Measurements from ENCODE around the gene ARSJ.

ARSJ gene

DNA sequence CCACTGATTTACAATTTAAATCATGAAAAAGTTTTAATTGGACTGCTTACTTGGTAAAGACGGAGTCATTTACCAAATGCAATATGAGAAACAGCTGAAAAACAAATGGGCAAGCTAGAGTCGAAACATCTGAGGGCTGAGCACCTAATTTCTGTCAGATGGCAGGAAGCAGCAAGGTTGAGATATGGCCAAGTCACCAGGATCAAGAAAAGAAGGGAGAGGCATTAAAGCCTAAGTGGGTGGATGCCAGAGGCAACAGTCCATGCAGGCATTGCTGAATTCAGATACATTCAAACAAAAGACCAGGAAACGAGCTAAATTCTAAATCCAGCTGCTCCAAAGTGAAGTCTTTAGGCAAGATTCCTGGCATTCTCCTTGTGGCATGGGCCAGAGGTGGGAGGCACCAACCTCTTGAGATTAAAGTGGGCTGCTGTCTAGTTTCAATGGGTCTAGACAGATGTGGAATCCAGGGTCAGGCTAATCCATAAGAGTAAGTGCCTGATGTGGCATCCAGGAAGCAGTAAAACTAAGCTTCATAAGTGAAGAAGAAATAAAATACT, 8.0 kb upstream of the ARSJ start:
- peak; percentile 66 for DNase-seq

DNA sequence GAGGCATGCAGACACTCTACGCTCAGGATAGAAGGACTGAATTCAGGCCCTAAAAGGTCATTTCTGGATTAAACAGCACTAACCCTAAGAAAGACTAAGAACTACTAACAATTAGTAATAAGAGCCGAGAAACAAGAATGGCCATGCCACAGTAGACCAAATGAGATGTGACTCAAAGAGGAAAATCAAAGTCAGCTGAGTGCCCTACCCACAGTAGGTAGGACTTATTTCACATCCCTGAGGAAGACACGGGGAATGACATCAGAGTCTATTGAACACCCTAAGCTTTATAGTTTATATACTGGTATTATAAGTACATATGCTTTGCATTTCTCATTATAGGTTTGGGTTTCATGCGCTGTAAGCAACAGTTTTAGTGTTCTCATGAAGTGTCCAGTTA, 2.7 kb upstream of the ARSJ start:
- no peak for DNase-seq

DNA sequence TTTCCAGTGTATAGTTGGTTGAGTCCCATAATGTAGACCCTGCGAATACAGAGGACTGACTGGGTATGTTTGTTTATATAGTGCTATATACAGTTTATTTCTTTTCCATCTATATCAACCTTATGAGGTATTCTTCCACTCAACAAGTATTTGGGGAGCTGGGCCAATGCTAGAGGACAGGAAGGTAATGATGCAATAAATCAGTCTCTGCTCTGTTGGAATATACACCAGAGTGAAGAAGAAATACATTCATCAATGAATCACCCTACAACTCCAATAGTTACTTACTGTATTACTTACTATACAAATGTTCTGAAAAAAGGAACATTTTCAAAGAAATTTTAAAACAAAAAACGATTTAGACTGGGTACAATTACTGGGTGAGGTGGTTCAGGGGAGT, 2.1 kb upstream of the ARSJ start:
- DNase-seq: no peak

DNA sequence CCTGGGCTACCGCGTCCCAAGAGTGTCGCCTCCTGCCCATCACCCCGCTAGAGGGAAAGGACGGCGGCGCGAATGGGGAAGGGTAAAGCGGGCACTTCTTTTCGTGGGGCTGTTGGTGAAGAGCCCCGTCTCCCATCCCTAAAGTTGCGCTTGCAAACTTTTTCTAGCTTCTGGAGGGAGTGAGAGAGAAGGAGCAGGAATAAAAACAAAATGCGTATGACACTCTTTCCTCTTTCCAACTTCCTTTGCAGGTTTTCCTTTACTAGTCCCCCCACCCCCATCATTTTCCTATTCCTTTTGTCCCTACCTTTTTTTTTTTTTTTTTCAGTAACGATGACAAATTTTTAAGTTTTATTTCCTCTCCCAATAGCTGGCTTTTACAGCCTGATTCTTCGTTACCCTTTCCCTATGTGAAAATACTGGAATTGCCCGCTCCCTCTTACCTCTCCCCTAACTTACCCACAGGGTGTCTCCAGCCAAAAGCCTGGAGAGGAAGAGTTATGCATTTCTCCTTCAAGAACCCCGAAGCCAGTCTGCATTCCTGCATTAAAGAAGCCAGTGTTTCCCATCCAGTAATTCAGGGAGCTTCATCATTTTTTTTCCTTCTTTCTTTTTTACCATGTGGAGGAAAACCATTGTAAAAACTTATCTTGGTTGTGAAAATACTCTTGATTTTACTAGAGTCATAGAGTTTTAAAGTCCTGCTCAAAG, 613 bp upstream of the ARSJ start:
- DNase-seq: no peak

DNA sequence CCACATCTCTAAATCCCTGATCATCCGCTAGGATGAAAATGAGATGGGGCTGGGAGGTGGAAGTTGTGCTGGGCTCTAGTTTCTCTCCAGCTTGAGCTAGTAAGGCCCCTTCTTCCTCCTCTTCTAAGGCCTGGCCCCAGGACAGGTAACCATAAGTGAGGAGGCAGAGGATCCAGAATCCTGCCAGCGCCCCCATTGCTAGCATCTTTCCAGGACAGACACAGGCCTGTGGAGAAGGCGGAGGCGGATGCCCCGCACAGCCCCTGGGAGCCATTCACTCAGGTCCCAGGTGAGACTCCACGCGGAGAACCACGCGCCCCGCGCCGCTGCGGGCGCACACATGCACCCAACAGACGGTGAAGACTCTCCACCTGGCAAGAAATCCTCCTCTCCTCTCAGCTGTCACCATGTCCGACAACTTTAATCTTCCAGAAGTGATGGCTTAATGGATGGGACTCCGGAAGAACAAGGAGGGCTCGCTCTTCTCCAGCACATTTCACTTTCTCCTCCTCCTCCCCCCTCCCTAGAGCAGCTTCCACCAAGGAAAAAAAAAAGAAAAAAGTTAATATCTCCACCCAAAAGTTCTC, 793 bp downstream of the ARSJ start:
- DNase-seq: peak; percentile 66

DNA sequence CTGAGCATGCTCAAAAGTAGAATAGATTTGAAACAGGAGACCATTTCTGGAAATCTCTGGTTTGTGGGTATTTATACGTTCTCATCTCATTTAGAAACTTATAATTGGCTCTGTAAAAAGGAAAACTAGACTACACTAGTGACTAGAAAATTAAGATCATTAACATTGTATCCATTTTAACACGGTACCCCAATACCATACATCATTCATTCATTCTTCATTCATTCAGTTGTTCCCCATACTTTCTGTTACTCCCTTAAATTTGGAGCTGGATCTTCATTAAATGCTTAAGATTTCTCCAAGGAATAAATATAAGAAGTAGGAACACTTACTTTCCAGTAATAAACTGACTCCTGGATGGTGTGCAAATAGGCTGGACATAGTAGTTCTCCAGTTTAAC, 1.3 kb downstream of the ARSJ start:
- DNase-seq: no peak

DNA sequence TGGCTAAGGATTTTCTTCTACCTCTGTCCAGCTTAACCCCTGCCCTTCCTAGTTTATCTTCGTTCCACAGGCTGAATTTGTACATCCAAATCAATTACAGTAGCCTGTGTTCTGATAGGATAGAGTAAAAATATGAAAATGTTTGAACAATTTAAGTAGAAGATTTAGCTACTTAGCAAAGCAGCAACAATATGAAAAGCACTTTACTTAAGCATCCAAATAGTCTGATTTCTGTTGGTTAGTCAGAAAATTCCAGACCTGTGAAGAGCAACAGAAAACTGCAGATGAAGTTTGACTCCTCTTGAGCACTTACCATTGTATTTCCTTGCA, 2.0 kb downstream of the ARSJ start:
- DNase-seq: no peak

DNA sequence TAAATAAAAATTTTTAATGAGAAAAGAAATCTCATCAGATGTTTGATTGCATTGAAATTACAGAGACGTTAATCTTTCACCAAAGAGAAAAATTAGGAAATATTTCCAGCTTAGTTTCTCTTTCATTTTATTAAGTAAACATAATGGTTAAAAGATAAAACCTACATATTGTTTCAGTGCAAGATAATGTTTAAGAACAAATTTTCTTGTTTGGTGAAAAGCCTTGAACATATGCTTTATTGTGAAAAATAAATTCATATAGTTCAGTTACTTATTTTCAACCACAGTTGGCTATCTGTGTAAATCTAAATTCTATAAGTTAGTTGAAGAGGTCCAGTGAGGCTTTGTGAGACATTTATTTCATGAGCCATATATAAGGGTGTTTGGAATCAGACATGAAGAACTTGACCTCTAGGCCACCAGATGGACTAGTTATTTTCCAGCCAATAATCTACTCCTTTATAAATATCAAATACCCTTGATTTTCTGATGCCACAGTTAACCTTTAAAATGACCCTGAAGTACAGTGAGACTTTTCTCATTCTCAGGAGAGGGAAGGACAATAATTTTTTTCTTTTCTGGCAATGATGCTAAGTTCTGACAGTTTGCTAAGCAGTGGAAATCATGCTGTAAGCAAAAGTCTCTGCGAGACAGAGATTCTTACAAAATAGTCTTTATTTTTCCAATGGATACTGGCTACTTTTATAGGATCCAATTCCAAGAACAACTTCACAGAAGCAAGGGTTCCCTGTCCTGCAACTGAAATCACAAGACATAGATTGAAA, 2.5 kb downstream of the ARSJ start:
- DNase-seq: no peak

DNA sequence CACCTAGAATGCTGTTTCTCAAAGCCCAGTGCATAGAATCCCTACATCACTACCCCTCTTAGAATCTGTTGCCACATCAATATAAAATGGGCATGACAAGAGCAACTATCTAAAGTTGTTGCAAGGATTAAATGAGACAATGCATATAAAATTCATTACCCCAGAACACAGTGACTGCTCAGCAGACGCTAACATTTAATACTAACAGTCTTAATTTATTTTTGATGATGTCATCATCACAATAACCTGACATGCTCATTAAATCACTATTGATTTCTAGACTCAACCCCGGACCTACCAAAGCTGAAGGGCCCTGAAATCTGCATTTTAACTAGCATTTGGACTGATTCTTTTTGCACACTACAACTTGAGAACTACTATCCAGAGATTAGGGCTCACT, 3.9 kb downstream of the ARSJ start:
- no peak for DNase-seq

DNA sequence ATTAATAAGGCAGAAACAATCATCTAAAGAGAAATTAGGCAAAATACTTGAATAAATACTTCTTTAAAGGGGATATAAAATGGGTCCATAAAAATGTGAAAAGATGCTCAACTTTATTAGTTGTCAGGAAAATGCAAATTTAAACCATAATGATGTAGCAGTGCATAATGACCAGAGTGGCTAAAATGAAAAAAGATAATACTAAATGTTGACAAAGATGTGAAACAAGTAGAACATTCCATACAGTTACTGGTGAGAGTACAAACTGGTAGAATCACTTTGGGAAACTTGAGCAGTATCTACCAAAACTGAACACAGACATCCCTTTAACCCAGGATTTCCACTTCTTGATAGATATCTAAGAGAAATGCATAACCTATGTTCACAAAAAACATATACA, 5.0 kb downstream of the ARSJ start:
- no peak for DNase-seq

DNA sequence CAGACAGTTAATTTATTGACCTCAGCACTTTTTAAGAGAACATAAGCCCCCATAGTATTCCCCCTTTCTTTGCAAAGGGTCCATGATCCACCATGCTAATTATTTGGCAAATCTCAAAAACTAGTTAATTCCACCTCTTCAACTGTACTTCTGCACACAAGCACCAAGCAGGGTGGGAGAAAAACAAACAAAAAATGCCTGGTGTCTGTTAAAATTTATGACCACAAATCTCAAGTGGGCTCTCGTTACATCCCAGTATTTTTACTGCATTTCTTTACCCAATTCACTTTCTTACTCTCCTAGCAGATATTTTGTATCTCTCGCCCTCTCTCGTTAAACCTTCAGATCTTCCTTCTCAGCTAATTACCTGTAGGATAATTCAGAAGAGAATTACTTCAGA, 6.1 kb downstream of the ARSJ start:
- DNase-seq: no peak

DNA sequence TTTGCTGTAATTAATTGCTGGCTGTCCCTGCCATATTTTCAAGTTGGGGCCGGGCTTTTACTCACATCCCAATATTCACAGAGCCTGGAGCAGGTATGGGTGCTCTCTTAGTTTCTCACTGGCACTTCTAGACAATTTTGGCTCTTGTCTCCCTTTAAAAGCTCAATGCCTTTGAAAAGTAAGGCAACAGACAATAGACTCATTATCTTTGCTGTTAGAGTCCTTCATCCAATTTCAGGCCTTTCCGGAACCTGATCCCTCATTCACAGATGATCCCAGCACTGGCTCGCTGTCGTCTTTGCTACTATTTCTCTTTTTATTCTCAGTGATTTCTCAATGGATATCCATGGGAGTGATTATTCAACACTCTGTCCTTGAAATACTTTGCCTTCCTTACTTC, 6.7 kb downstream of the ARSJ start:
- no peak for DNase-seq

DNA sequence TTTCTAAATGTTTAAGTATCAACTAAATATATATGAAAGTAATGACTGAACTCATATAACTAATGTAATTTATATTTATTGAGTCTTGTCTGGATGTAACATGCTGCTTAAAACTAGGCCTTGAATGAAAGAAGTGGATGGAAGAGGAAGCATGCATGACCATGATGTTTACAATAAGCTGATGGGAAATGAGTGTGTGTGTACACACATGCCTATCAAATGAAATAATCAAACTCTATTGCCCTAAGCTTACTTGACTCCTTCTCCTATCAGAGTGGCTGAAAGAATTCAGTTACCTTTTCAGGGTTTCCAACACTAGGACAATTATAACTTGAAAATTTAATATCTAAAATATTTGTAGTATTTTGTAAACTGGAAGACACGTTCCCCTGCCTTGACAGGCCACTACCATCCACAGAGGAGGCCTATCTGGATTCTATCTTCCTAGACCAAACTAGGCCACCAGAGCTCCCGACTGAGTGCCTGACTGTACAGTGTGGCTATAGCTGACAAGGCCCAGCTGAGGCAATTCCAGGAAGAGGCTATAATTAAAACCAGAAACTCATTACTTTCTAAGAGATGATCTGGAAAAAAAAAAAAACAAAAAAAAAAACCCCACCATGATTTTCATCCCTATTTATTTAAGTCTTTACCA, 7.6 kb downstream of the ARSJ start:
- no peak for DNase-seq

DNA sequence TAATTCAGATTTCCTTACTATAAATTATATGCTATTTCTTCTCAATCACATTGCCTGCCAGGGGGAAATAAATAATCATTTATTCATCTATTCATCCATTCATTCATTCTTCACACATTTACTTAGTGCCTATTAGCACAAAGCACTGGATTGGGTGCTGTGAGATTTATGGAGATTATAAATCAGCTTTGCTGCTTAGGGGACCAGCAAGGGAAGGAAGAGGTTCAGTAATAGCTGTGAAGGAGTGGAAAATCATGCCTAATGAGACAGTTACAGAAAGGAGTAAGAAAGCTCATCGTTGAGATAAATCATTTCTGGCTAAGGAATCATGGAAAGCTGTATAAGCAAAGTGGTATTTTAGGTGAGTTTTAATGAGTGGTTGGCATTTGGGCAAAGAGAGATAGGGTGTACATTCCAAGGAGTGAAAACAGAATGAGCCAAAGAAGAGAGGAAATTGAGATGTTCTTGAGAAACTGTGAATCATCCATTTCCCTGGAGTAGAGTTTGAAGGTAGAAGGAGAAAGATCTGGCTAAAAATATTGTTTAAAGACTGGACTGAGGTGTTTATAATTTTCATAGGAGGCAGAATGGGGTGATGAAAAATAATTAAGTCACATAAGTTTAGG, 9.6 kb downstream of the ARSJ start:
- no peak for DNase-seq

DNA sequence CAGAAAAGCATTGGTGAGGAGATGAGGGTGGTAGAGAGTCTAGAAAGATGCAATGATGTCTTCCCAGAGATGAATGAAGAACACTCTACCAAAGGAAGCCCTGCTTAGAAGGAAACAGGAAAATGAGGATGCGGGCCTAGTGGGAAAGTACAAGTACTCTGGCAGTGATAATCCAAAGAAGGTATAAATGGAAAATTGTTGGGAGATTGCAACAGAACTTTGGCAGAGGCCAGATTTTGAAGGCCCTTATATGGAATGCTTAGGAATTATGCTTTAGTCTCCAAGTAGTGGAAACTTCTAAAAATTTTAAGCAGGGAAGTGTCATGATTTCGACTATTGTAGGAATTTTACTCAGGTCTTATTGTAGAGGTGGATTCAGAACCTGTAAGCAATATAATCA, 11.0 kb downstream of the ARSJ start:
- DNase-seq: no peak

DNA sequence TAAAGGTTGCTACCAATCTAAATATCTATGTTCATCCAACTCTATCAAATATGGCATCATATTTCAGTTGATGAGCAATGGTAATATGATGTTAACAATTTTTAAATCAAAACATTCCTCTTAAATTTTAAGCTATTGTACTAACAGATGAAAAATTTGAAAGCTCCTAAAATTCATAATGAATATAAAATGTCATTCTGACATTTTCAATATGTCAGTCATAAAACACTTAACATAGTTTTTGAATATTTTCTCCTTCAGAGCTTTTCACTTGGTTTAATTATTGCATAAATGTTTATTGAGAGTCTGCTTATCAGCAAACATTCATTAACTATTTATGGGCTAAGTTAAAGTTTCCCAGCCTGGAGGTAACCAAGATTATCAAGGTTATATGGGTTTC, 11.8 kb downstream of the ARSJ start:
- no peak for DNase-seq

DNA sequence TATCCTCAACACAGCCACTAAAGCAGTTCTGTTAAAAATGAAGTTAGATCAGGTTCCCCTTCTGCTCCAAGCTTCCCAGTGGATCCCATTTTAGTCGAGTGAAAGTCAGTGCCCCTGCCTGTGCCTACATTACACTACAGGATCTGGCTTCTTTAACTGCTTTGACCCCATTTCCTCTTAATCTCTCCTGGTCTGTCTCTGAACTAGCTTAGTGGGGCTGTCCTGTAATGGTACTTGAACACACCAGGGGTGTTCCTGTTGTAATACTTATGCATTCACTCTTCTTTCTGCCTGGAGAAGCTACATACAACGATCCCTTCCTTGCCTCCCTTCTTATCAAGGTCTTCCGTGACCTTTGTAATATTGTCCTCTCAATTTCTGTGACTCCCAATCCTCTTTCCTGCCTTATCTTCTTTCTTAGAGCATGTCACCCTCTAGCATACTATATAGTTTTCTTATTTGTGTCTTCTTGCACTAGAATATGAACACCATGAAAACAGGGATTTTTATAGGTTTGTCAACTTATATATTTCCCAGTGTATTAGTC, 16.7 kb downstream of the ARSJ start:
- DNase-seq: no peak

DNA sequence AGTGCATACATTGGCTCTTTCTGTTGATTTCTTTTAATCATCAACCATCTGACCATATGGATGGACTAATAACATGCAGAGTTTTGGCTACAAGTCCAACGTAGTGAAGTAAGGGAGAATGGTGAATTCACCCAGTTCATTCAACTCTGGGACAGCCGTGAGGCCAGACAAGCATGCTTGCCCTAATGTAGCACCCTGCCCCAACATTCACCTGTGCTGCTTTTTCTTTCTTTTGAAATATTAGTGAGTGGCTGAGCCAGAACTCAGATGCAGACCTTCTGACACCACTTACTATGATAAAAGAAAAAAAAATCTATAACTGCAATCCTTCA, 17.5 kb downstream of the ARSJ start:
- DNase-seq: no peak

DNA sequence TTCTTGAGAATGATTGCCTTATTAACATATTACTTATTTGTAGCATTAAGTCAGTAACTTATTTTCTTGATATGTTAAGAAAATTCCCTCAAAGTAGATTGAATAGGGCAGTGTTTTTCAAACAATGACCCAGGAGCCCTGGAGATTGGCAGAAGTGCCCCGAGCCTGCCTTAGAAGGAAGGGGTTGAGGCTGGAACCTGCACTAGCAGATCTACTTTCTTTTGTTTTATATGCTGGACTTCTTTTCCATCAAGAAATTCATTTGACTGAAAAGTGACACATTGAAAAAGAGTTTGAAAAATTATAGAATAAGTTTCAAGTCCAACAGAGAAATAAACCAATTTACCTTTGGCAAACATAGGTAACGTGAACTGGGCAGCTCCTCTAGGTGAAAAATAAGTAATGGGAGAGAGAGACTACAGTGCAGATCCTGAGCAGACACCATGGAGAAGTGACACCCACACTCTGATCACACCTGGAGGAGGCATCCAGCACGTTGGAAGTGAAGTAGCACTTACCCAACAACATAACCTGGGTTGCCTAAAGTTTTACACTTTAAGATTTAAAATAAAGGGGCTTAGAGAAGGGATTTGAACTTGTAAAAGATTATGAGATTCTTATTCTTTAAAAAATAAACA, 18.6 kb downstream of the ARSJ start:
- no peak for DNase-seq

DNA sequence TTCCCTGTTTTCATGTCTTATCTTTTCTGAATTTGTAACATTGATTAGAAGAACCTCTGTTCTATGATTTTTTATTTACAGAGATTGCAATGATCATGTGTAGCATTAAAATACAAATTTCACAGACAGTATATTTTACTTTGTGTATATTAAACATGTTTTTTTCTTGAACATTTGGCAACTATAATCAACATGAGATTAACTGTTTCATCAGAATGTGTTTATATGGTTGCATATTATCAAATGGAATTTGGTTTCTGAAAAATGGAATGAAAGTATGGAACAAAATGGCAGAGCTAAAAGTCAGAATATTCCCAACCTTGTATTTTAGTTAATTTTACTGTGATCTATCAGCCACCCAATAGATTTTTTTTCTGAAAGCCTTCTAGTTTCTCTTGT, 19.9 kb downstream of the ARSJ start:
- no peak for DNase-seq

DNA sequence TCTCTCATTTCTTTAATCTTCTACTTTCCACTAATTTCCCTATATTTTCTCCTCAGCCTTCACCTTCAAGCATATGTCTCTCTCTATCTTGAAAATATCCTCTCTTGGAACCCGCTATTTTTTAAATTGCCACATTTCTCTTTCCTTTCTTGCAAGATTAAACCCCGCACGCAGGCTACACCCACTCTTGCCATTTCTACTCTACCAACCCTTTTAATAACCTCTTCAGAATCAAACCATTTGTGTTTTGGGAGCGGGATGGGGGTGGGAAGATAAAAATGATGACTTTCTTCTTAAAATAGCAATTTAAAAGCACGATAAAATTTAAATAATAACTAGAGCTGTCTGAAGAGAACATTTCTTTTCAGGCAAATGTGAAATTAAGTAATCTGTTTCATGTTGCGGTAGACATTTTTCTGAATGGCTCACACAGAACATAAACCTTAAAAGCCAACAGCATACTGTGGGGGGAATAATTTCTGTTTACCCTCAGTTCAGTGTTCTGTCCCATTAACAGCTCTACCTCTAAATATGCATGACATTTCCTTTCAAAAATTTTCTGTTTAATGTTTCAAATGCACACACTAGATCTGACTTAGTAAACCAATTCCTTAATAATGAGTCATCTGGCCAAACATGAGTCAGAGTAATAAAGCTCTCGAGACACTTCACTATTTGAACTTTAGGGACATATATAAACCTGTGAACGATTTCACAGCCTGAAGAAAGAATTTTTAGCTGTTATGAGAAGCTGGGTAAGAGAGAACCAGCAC, 20.5 kb downstream of the ARSJ start:
- no peak for DNase-seq

DNA sequence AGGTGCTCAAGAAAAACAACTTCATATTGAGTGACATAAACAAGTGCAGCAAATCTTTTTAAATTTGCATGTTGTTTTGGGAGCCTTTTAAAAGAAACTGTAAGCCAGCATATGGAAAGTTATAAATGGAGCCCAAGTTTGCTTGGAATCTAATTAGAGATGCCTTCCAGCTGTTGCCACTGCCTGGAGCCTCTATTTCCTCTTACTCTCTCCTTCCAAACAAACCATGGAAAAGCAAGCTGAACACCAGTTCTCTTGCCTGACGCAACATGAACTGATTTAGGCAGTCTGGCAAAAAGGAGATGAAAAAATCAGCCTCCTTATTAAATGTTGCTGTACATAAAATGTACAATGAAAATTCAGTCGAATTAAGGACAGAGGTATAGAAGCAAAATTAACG, 21.5 kb downstream of the ARSJ start:
- DNase-seq: no peak

All from islet precursor cell (in vitro differentiated cells).